SK-N-SH treated with all-trans-retinoic acid at 6 μM for 48 hours (cell line): ENCODE data around the gene PGF.

ENCODE experiments used
- ATAC-seq: fragments of 200-7000 bp; cut with Tn5 transposase; 3 replicates; pipeline ENCODE4 v1.9.1; 2020; ENCODE audit warnings: mild to moderate bottlenecking, moderate library complexity
- BACH2 ChIP-seq: fragments of 250-450 bp; sonication (Bioruptor Pico); IDR thresholded peaks from 2 replicates; pipeline ENCODE4 v1.9.0; 2021; ENCODE audit warnings: mild to moderate bottlenecking, borderline replicate concordance
- CREB5 ChIP-seq: fragments of 250-450 bp; sonication (Bioruptor Pico); IDR thresholded peaks from 2 replicates; pipeline ENCODE4 v1.5.1; 2020; ENCODE audit warnings: low read depth, mild to moderate bottlenecking, moderate library complexity
- CSDC2 ChIP-seq: fragments of 250-450 bp; sonication (Bioruptor Pico); IDR thresholded peaks from 2 replicates; pipeline ENCODE4 v1.5.0; 2020; ENCODE audit warnings: mild to moderate bottlenecking, moderate library complexity
- ESRRG ChIP-seq: fragments of 250-450 bp; sonication (Bioruptor Pico); IDR thresholded peaks from 2 replicates; pipeline ENCODE4 v1.6.1; 2021; ENCODE audit warnings: mild to moderate bottlenecking
- ISL1 ChIP-seq: fragments of 250-450 bp; sonication (Bioruptor Pico); IDR thresholded peaks from 2 replicates; pipeline ENCODE4 v2.1.2; 2022; ENCODE audit warnings: mild to moderate bottlenecking, moderate library complexity
- OSR1 ChIP-seq: fragments of 250-450 bp; sonication (Bioruptor Pico); IDR thresholded peaks from 2 replicates; pipeline ENCODE4 v1.8.0; 2022; ENCODE audit warnings: moderate library complexity, mild to moderate bottlenecking, inconsistent platforms
- PATZ1 ChIP-seq: fragments of 250-450 bp; sonication (Bioruptor Pico); IDR thresholded peaks from 2 replicates; pipeline ENCODE4 v1.8.0; 2020; ENCODE audit warnings: mild to moderate bottlenecking, moderate library complexity, borderline replicate concordance
- POU6F1 ChIP-seq: fragments of 250-450 bp; sonication (Bioruptor Pico); IDR thresholded peaks from 2 replicates; pipeline ENCODE4 v1.8.0; 2021; ENCODE audit warnings: low read depth, mild to moderate bottlenecking, moderate library complexity, borderline replicate concordance
- PPARA ChIP-seq: fragments of 250-450 bp; sonication (Bioruptor Pico); IDR thresholded peaks from 2 replicates; pipeline ENCODE4 v1.5.0; 2020; ENCODE audit warnings: mild to moderate bottlenecking, borderline replicate concordance
- RARB ChIP-seq: fragments of 250-450 bp; sonication (Bioruptor Pico); IDR thresholded peaks from 2 replicates; pipeline ENCODE4 v1.8.0; 2021; ENCODE audit warnings: mild to moderate bottlenecking, moderate library complexity
- SNAI2 ChIP-seq: fragments of 250-450 bp; sonication (Bioruptor Pico); IDR thresholded peaks from 2 replicates; pipeline ENCODE4 v1.5.0; 2020; ENCODE audit warnings: mild to moderate bottlenecking, moderate library complexity
- TCF4 ChIP-seq: fragments of 250-450 bp; sonication (Bioruptor Pico); IDR thresholded peaks from 2 replicates; pipeline ENCODE4 v1.8.0; 2021; ENCODE audit warnings: mild to moderate bottlenecking, moderate library complexity, borderline replicate concordance
- TOX ChIP-seq: fragments of 250-450 bp; sonication (Bioruptor Pico); IDR thresholded peaks from 2 replicates; pipeline ENCODE4 v1.8.0; 2021; ENCODE audit warnings: mild to moderate bottlenecking, moderate library complexity, borderline replicate concordance
- ZC3H10 ChIP-seq: fragments of 250-450 bp; sonication (Bioruptor Pico); IDR thresholded peaks from 2 replicates; pipeline ENCODE4 v1.5.1; 2021; ENCODE audit warnings: mild to moderate bottlenecking, moderate library complexity
- ZNF565 ChIP-seq: fragments of 450-650 bp; formaldehyde crosslinking; conservative IDR thresholded peaks from 2 replicates; pipeline ENCODE4 v1.5.0; 2020; ENCODE audit warnings: low read depth, mild to moderate bottlenecking, moderate library complexity
- ZNF70 ChIP-seq: fragments of 450-650 bp; formaldehyde crosslinking; IDR thresholded peaks from 2 replicates; pipeline ENCODE4 v1.5.0; 2020; ENCODE audit warnings: mild to moderate bottlenecking, moderate library complexity
- TF ChIP-seq, protein P1 (sequence below): fragments of 250-450 bp; sonication (Bioruptor Pico); IDR thresholded peaks from 2 replicates; pipeline ENCODE4 v1.5.1; 2021; ENCODE audit warnings: mild to moderate bottlenecking, moderate library complexity
- TF ChIP-seq, protein P2 (sequence below): fragments of 250-450 bp; sonication (Bioruptor Pico); IDR thresholded peaks from 2 replicates; pipeline ENCODE4 v1.5.0; 2020; ENCODE audit warnings: mild to moderate bottlenecking, moderate library complexity

The PGF gene

DNA sequence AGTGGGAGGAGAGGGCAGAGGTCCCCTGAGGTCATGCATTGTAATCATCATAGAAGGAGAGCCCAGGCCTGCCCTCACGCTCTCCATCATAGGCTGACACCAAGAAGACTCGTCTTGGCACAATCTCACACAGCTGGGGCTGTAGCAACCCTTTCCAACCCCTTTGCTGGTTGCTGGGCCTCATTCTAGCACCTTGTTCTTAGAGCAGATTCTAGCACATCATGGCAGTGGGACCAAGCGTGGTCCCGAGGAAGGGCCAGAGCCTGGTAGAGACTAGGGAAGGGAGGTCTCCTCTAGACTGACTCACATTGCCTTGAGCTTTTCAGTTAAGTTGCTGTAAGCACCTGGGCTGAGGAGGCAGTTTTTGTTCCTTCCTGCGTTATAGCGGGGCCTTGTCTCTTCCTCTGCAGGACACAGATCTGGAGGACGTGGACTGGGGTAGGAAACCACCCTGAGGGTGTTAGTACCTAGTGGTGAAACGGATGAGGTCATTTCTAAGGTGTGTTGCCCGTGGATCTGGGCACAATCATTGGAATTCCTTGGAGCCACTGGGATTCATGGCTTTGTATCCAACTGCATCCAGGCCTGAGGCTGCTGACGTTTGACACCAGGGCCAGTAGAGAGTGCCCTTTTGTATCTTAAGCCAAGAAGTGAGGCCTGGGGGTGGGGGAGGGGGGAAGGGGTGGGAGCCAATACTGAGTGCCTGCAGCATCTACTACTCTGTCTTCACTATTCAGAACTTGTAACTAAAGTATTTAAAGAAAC, 52.3 kb downstream of the PGF start:
- TF ChIP-seq ISL1 (no peak), TCF4 (CRISPR knock-in tag) (no peak), CSDC2 (CRISPR knock-in tag) (no peak), RARB (no peak), CREB5 (no peak), PPARA (CRISPR knock-in tag) (no peak), ZC3H10 (CRISPR knock-in tag) (no peak), ZNF565 (no peak), POU6F1 (CRISPR knock-in tag) (no peak), BACH2 (no peak), PATZ1 (CRISPR knock-in tag) (no peak), SNAI2 (no peak), OSR1 (CRISPR knock-in tag) (no peak), ESRRG (CRISPR knock-in tag) (no peak), ZNF70 (CRISPR knock-in tag) (no peak)
- TF ChIP-seq, protein P1, sequence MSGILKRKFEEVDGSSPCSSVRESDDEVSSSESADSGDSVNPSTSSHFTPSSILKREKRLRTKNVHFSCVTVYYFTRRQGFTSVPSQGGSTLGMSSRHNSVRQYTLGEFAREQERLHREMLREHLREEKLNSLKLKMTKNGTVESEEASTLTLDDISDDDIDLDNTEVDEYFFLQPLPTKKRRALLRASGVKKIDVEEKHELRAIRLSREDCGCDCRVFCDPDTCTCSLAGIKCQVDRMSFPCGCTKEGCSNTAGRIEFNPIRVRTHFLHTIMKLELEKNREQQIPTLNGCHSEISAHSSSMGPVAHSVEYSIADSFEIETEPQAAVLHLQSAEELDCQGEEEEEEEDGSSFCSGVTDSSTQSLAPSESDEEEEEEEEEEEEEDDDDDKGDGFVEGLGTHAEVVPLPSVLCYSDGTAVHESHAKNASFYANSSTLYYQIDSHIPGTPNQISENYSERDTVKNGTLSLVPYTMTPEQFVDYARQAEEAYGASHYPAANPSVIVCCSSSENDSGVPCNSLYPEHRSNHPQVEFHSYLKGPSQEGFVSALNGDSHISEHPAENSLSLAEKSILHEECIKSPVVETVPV (CRISPR knock-in tag), result no peak
- no peak for ATAC-seq

DNA sequence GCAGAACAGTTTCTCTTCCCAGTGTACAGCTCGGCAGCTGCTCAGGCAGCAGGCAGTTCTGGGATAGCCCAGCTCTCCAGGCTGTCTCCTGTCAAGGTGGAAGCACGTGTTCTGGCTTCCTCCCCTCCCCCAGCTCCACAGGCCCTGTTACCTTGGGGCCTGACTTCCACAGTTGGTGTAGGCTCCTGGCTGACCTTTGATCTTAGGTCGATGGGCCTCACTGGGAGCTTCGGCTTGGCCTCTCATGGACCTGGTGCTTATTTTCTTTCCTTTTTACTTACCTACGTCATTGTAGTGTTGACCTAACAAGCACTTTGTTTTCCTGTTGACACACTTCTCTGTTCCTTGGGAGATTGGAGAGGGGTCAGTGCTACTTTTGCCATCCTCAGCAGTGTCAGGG, 56.7 kb downstream of the PGF start:
- no peak for ATAC-seq

DNA sequence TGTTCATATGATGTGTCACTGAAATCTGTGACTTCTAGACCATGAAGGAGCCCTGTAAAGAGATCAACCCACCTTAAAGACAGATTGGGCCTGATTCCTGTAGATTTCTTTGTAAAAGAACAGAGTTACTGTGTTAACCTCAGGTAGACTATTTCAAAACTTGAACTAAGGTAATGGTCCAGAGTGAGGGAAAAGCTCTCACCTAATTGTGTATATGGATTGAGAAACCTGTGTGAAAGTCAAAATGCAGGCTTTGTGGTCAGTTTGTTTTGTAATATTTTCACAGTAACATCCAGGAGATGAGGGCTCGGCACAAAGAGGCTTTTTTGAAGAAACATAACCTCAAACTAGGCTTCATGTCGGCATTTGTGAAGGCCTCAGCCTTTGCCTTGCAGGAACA, 57.3 kb downstream of the PGF start:
- ATAC-seq, result no peak
- TF ChIP-seq TCF4 (CRISPR knock-in tag), result no peak
- TF ChIP-seq RARB, result no peak
- TF ChIP-seq, protein P2, sequence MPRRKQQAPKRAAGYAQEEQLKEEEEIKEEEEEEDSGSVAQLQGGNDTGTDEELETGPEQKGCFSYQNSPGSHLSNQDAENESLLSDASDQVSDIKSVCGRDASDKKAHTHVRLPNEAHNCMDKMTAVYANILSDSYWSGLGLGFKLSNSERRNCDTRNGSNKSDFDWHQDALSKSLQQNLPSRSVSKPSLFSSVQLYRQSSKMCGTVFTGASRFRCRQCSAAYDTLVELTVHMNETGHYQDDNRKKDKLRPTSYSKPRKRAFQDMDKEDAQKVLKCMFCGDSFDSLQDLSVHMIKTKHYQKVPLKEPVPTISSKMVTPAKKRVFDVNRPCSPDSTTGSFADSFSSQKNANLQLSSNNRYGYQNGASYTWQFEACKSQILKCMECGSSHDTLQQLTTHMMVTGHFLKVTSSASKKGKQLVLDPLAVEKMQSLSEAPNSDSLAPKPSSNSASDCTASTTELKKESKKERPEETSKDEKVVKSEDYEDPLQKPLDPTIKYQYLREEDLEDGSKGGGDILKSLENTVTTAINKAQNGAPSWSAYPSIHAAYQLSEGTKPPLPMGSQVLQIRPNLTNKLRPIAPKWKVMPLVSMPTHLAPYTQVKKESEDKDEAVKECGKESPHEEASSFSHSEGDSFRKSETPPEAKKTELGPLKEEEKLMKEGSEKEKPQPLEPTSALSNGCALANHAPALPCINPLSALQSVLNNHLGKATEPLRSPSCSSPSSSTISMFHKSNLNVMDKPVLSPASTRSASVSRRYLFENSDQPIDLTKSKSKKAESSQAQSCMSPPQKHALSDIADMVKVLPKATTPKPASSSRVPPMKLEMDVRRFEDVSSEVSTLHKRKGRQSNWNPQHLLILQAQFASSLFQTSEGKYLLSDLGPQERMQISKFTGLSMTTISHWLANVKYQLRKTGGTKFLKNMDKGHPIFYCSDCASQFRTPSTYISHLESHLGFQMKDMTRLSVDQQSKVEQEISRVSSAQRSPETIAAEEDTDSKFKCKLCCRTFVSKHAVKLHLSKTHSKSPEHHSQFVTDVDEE, result no peak
- TF ChIP-seq, protein P1 (CRISPR knock-in tag), result no peak
- TF ChIP-seq POU6F1 (CRISPR knock-in tag), result no peak
- no peak for TF ChIP-seq PATZ1 (CRISPR knock-in tag)

More for the DNA sequence above, 56.7 kb downstream of the PGF start:
- TF ChIP-seq CREB5, result no peak
- TF ChIP-seq TOX (CRISPR knock-in tag), result no peak
- no peak for TF ChIP-seq ZC3H10 (CRISPR knock-in tag)
- TF ChIP-seq ZNF565, result no peak
- TF ChIP-seq, all 23 proteins: peak for 0
